GM21619 (cell line): ENCODE measurements around the gene CISH.

ENCODE experiments used
- ATAC-seq: cut with Tn5 transposase; IDR thresholded peaks from one replicate; pipeline ENCODE4 v1.9.1; 2021; ENCODE audit not compliant: unreplicated experiment

Gene CISH

GRCh38 chr3:50573566-50574443 lies 37.8 kb downstream of the CISH start:
- ATAC-seq = no peak

DNA sequence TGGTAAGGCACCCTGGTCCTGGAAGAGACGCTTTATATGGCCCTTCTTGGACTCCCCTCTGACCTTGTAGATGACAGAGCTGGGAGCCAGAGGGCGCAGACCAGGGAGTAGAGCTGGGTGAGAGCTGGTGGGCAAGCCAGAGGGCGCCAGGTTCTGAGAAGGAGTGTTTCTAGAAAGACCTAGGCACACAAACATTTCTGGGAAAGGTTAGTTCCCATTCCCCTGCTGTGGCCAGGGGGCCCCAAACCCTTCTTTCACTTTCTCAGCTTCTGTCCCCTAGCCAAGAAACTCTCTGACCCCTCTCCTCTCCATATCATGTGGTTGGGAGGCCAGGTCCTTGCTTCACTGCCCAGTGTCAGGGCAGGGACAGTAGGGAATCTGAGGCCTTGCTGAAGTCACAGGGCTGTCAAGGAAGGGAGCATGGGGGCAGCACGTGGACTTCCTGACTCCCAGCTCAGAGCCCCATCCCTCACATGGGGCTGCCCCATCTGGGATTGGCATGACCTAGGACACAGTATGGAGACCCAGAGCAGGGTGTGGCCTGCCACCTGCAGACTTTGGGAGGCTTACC lies 38.7 kb downstream of the CISH start:
- no peak for ATAC-seq

- ATAC-seq = no peak
Observed at GRCh38 chr3:50572158-50572557, 39.4 kb downstream of the CISH start.

DNA sequence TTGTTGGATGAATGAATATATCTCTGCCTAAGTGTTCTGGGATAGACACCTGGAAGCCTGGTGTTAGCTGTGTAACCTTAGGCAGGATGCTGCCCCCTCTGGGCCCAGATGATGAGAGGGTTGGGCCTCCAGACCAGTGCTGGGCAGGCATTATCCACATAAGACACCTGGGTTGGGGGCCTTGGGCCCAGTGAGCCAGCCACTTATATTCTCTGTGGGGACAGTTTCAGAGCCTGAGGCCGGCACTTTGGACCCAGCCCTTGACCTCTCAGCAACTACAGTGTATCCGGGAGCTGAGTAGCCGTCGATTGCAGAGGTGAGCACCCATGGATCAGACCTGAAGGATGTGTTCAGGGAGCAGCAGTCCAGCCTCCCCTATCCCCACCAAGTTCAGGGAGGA lies 40.1 kb downstream of the CISH start:
- no peak for ATAC-seq

- ATAC-seq = no peak
Observed at GRCh38 chr3:50570508-50571279, 40.9 kb downstream of the CISH start.

DNA sequence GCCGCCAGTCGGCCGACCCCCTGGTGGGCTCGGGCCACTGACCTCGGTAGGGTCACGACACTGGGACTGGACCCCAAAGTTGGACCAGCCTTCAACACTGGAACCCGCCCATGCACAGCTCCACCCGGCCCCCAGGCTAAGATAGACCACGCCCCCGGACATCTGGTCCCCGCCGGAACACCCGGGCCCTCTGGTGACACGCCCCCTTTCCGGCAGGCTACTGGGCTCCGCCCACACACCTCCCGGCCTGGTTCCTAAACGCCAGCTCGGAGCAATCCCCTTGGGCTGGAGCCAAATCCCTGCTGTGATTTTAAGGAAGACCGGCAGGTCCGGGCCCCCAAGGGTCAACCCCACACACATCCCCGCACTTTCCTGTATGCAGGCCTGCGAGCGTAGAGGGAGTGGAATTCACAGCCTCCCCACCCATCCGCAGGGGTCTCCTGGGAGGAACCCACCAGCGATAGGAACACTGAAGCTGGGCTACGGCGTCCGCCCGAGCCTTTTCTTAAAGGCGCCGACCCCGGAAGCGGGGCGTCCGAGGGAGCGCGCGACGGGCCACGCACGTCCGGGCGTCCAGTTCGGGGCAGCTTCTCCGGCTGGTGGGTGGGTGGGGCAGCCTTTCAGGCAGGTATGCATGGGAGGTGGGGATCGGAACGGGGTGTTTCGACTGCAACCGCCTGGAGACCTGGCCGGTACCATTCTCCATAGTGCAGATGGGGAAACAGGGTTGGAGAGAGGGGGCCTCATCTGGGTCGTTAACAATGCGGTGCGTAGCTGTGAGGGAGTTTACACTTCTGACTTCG lies 42.4 kb downstream of the CISH start, which contains the start of gene HEMK1:
HEMK1 (plus strand) TSS at position 576 of the 803 bp plus-strand sequence. CDS start 1,583 bp downstream, outside the sequence.
- peak; percentile 59 for ATAC-seq

DNA sequence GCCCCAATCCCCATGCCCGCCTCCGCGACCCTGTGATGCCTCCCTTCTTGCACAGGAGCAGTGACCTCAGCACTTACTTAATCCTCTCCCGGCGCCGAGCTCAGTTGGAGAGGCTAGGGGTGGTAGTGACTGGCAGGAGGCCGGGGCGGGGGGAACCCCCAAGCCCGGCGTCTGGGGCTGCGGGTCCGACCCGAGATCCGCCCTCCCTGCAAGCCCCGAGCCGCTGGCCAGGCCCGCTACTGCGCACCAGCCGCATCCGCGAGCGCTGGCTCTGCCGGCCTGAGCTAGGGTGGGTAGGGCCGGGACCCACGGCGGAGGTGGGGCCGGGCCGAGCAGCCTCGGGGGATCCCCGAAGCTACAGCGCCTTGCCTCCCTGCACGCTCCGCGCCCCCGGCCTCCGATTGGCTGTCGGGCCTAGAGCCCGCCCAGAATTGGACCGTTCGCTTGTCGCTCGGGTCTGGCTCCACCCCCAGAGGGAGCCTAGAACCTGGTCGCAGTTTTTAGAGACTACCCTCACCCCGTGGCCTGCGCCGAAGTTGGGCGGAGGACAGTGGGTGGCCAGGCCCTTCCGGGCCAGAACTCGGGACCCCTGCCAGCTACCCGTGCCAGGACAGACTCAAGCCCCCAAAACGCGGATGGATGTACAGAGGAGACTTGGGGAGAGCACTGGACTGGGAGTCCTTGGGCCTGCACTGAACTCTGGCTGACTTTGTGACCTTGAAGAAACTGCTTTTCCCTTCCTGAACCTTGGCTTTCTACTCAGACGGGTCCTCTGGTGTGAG lies 44.0 kb downstream of the CISH start, which contains the start of gene C3orf18:
C3orf18 (minus strand) TSS at position 362 of the 782 bp plus-strand sequence. CDS start 2,048 bp downstream, outside the sequence.
- peak; percentile 84 for ATAC-seq

DNA sequence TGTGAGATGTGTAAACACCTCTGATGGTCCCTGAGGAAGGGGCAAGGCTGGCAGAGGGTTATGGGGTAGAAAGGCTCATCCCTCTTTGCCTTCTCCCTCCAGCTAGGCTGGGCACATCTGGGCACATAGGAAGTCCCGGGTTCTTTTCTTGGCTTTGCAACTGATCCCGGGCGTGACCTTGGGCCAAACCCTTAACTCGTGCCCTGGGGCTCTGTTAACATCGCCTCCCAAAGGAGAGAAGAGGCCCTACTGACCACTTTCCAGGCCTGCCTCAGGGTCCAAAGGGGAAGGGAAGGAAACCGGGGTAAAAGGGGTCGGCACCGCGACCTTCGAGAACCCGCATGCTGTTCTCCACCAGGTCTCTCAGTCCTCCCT lies 44.6 kb downstream of the CISH start:
- no peak for ATAC-seq

- ATAC-seq = no peak
Observed at GRCh38 chr3:50564321-50564720, 47.3 kb downstream of the CISH start.

DNA sequence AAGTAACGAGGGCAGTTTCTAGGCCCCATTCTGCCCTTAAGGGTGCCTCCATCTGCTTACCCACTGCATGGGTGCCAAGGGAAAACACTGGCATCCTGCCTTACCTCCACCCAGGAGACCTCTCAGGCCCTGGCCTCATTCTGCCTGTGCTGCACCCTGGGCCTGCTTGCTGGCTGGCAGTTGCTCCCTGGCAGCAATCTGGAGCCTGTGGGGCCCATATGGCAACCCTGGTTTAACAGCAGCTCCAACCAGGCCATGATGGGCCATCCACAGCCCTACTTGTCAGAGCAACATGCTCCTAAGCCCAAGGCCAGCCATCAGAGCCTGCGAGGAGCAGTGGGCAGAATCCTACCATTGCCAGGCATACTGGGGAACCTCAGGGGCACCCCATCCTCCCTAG lies 47.7 kb downstream of the CISH start:
- ATAC-seq = no peak

GRCh38 chr3:50562861-50563260 lies 48.7 kb downstream of the CISH start:
- ATAC-seq = no peak

GRCh38 chr3:50559702-50560101 lies 51.9 kb downstream of the CISH start:
- no peak for ATAC-seq

DNA sequence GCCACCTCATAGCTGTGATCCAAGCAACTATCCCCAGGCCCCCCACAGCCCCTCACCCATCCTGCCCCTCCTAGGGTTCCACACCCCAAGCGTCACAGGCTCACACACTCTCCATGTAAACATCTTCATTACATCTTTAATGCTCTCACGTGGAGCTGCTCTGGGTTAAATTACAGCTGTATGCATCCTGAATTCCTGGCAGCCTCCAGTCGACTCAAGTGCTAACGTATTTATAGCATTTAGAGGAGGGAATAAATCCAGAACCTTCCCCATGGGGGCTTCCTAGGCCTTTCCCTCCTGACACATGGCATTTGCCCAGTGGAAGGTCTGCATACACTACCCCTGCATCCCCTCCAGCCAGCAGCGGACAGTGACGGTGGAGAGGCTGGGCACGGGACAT lies 53.7 kb downstream of the CISH start:
- no peak for ATAC-seq

DNA sequence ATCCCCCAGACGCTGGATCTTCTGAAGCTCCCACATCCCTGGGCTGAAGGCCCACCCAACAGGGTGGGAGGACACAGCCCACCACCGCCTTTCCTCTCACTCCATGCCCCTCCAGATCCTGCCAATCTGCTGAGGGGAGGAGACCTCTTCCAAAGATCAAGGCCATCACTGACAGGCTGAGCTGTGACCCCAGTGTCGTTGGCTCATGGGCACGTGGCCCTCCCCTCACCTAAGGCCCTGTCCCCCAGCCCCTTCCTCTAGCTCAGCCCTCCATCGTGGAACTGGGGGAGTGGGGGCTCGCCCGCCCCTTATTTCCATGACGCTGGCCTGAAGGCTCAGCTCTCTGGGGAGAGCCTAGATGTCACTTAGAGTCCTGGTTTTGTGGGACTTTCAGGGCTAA lies 54.5 kb downstream of the CISH start:
- no peak for ATAC-seq
